Liver (tissue), 9 donors: Measurements from ENCODE around the gene TMEM222. TPM values are rescaled to one million over a fixed set of nuclear protein-coding genes. Genes with fewer than 3 reads are reported as not detected.

ENCODE experiments used
- DNase-seq: peaks from one replicate; pipeline ENCODE4 v3.0.0-alpha.2; 2017; ENCODE audit warnings: low spot score
- H3K27ac ChIP-seq, 2 donors: one replicate each; pipeline ENCODE4 v1.7.0; 2013; ENCODE audit warnings: inconsistent platforms in 2 of 2, low read length in 2 of 2, control low read depth in 1 of 2, low read depth in 1 of 2, mild to moderate bottlenecking in 1 of 2
- H3K27me3 ChIP-seq, 4 donors: one replicate each; pipeline versions ENCODE4 v1.6.1 to v1.7.0; 2013; ENCODE audit warnings: low read length in 3 of 4, inconsistent platforms in 1 of 4, mild to moderate bottlenecking in 1 of 4, moderate library complexity in 1 of 4; ENCODE audit not compliant: control insufficient read depth in 4 of 4, insufficient read depth in 4 of 4
- H3K36me3 ChIP-seq, 4 donors: one replicate each; pipeline versions ENCODE4 v1.6.1 to v1.7.0; 2013; ENCODE audit warnings: low read length in 3 of 4, mild to moderate bottlenecking in 3 of 4, low read depth in 1 of 4, moderate library complexity in 1 of 4; ENCODE audit not compliant: control insufficient read depth in 4 of 4, insufficient read depth in 3 of 4
- H3K4me1 ChIP-seq, 4 donors: one replicate each; pipeline versions ENCODE4 v1.6.1 to v1.7.0; 2013; ENCODE audit warnings: low read length in 3 of 4, mild to moderate bottlenecking in 3 of 4, moderate library complexity in 1 of 4; ENCODE audit not compliant: control insufficient read depth in 4 of 4, insufficient read depth in 4 of 4
- H3K4me3 ChIP-seq, 3 donors: one replicate each; pipeline versions ENCODE4 v1.6.1 to v1.7.0; 2013; ENCODE audit warnings: low read length in 3 of 3, control low read depth in 1 of 3, low read depth in 1 of 3, mild to moderate bottlenecking in 1 of 3
- H3K9ac ChIP-seq, 2 donors: one replicate each; pipeline ENCODE4 v1.7.0; 2013; ENCODE audit warnings: low read length in 2 of 2, mild to moderate bottlenecking in 2 of 2, moderate library complexity in 2 of 2, control low read depth in 1 of 2, low read depth in 1 of 2
- H3K9me3 ChIP-seq, 4 donors: one replicate each; pipeline versions ENCODE4 v1.6.1 to v1.7.0; 2013; ENCODE audit warnings: low read length in 3 of 4; ENCODE audit not compliant: control insufficient read depth in 4 of 4
- ATF3 ChIP-seq: IDR thresholded peaks from 2 replicates; pipeline ENCODE4 v1.6.1; 2016; ENCODE audit warnings: antibody characterized with exemption
- CTCF ChIP-seq: fragments of 150-350 bp; IDR thresholded peaks from 2 replicates; pipeline ENCODE4 v1.5.1; 2017; ENCODE audit warnings: improper control_type of control experiment, low read depth, low read length; ENCODE audit not compliant: missing input control
- EGR1 ChIP-seq, 2 donors: IDR thresholded peaks; 2 replicates each; pipeline ENCODE4 v1.6.1; 2016 to 2018; ENCODE audit warnings: antibody characterized with exemption in 2 of 2, low read depth in 2 of 2
- FOXA1 ChIP-seq: IDR thresholded peaks from 2 replicates; pipeline ENCODE4 v1.6.1; 2016; ENCODE audit warnings: antibody characterized with exemption
- FOXA2 ChIP-seq: IDR thresholded peaks from 2 replicates; pipeline ENCODE4 v1.6.1; 2016; ENCODE audit warnings: antibody characterized with exemption
- GABPA ChIP-seq, 2 donors: IDR thresholded peaks in 1 of 2; conservative IDR thresholded peaks in 1 of 2; 2 replicates each; pipeline ENCODE4 v1.6.1; 2016; ENCODE audit warnings: antibody characterized with exemption in 2 of 2, mild to moderate bottlenecking in 1 of 2, moderate library complexity in 1 of 2
- JUND ChIP-seq, 2 donors: IDR thresholded peaks; 2 replicates each; pipeline ENCODE4 v1.6.1; 2016; ENCODE audit warnings: antibody characterized with exemption in 2 of 2
- MAX ChIP-seq: IDR thresholded peaks from 2 replicates; pipeline ENCODE4 v1.6.1; 2016; ENCODE audit warnings: antibody characterized with exemption
- RAD21 ChIP-seq, 2 donors: IDR thresholded peaks; 2 replicates each; pipeline ENCODE4 v1.6.1; 2016; ENCODE audit warnings: antibody characterized with exemption in 2 of 2, mild to moderate bottlenecking in 2 of 2
- REST ChIP-seq: IDR thresholded peaks from 2 replicates; pipeline ENCODE4 v1.6.1; 2016; ENCODE audit warnings: antibody characterized with exemption, mild to moderate bottlenecking
- RXRA ChIP-seq, 2 donors: IDR thresholded peaks; 2 replicates each; pipeline ENCODE4 v1.6.1; 2017 to 2018; ENCODE audit warnings: antibody characterized with exemption in 2 of 2, mild to moderate bottlenecking in 1 of 2
- SP1 ChIP-seq: IDR thresholded peaks from 2 replicates; pipeline ENCODE4 v1.6.1; 2018; ENCODE audit warnings: antibody characterized with exemption, mild to moderate bottlenecking
- TAF1 ChIP-seq: conservative IDR thresholded peaks from 2 replicates; pipeline ENCODE4 v1.6.1; 2016; ENCODE audit warnings: antibody characterized with exemption, mild to moderate bottlenecking
- YY1 ChIP-seq: IDR thresholded peaks from 2 replicates; pipeline ENCODE4 v1.6.1; 2016; ENCODE audit warnings: antibody characterized with exemption, mild to moderate bottlenecking
- ZBTB33 ChIP-seq: IDR thresholded peaks from 2 replicates; pipeline ENCODE4 v1.6.1; 2016; ENCODE audit warnings: antibody characterized with exemption
- WGBS: extraction: QIAGEN DNeasy Blood & Tissue Kit; methylation state at CpG from one replicate; pipeline ENCODE4 v1.1.7; 2013; 5-methylcytosine and 5-hydroxymethylcytosine counted together
- polyA plus RNA-seq, 2 donors: library from polyadenylated mRNA; stranded (reverse) in 1 of 2; unstranded in 1 of 2; fragments of 200-250 nt in 1 of 2; fragments of >200 nt in 1 of 2; fragmentation: Nextera tagmentation in 1 of 2; extraction: Ambion mirVana in 1 of 2; gene quantifications; one replicate each; pipeline versions ENCODE4 v1.2.1 to v1.2.3, GENCODE V29; 2013 to 2015
- total RNA-seq, 2 donors: library from RNA; depleted of rRNA; stranded (reverse); fragments of >200 nt; gene quantifications; one replicate each; pipeline ENCODE4 v1.2.3, GENCODE V29; 2014
- donor health status: healthy.
- donor health status: healthy.
- donor health status: healthy.
- donor health status: healthy.
- donor health status: healthy.

TMEM222 gene
- total RNA-seq (10 to 100 TPM; 14.7 to 14.9 TPM), polyA plus RNA-seq (10 to 100 TPM; 28.6 to 32.9 TPM)

- TF ChIP-seq CTCF (peak; percentile 27), SP1 (peak; percentile 79), GABPA (IDR thresholded peaks at IDR 0.05 in 1 of 2, conservative IDR thresholded peaks at IDR 0.05 in 1 of 2) (peak; percentile 90 to 98), REST (no peak), ZBTB33 (no peak), ATF3 (no peak), MAX (peak; percentile 84), YY1 (peak; percentile 94), FOXA2 (no peak), RXRA (IDR thresholded peaks at IDR 0.05) (peak in 1 of 2 donors; percentile 7), RAD21 (IDR thresholded peaks at IDR 0.05) (peak in 1 of 2 donors; percentile 39), EGR1 (IDR thresholded peaks at IDR 0.05; ENCODE audit: low read depth in 2 of 2) (peak; percentile 95 to 96), JUND (IDR thresholded peaks at IDR 0.05) (peak; percentile 23 to 52), FOXA1 (peak; percentile 36), TAF1 (no peak)
- DNase-seq, result peak; percentile 95
- Histone ChIP-seq H3K9ac (peak within 1 kb of the TSS; percentile 90 to 97), H3K4me1 (peaks cover 0 to 20% (median 13%) of the 10 kb centered on the region in 4 donors), H3K27ac (peak within 1 kb of the TSS; percentile 73 to 88), H3K9me3 (no peaks in the 10 kb centered on the region), H3K36me3 (peaks cover 0 to 11% (median 5%) of the 10 kb centered on the region in 4 donors), H3K27me3 (no peaks in the 10 kb centered on the region), H3K4me3 (peak within 1 kb of the TSS; percentile 74 to 99 (median 98))
- WGBS, result under 1% methylated on average over 67 of the region's 67 CpGs
Observed at GRCh38 chr1:27321813-27322568, at the start of gene TMEM222. TMEM222 (plus strand) TSS chr1:27322163; CDS start chr1:27322198, 35 bp downstream.
